ENCODE data around the gene EDA.

DNA sequence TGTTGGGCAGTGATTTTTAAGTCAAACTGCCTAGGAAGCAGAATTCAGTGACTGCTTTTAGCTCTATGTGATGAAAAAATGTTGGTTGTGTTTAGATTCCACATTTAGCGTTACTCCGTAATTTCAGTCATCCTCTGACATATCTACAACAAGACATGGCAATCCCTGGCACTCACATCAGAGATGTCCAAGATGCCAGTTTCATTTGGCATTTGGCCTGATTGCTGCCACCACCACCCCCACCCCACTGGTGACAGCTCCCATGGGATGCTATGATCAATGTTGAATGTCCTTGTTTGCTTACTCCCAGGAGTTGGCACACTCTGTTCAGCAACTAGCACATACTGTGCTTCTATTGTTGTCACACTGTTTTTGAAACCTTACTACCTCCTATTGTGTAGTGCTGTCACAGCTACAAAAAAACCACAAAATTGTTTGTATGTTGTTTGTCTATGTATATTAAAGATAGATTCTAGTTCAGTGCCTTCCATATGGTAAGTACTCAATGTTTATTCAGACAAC lies 332.4 kb downstream of the EDA start:
- TF ChIP-seq, protein P1, sequence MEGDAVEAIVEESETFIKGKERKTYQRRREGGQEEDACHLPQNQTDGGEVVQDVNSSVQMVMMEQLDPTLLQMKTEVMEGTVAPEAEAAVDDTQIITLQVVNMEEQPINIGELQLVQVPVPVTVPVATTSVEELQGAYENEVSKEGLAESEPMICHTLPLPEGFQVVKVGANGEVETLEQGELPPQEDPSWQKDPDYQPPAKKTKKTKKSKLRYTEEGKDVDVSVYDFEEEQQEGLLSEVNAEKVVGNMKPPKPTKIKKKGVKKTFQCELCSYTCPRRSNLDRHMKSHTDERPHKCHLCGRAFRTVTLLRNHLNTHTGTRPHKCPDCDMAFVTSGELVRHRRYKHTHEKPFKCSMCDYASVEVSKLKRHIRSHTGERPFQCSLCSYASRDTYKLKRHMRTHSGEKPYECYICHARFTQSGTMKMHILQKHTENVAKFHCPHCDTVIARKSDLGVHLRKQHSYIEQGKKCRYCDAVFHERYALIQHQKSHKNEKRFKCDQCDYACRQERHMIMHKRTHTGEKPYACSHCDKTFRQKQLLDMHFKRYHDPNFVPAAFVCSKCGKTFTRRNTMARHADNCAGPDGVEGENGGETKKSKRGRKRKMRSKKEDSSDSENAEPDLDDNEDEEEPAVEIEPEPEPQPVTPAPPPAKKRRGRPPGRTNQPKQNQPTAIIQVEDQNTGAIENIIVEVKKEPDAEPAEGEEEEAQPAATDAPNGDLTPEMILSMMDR (conservative IDR thresholded peaks at IDR 0.05; ENCODE audit: low read depth, low read length) = no peak
- TF ChIP-seq EZH2phosphoT487 (IDR thresholded peaks at IDR 0.05; ENCODE audit: borderline replicate concordance, low read length) = no peak
- no peak for TF ChIP-seq EZH2 (IDR thresholded peaks at IDR 0.05; ENCODE audit: low read length, unreplicated experiment)

All from PC-3 (cell line).